ENCODE data around the gene C19orf73.

GRCh38 chr19:49155005-49155819, 36.3 kb upstream of the C19orf73 start, which contains the start of gene HRC:
- TF ChIP-seq, protein P1, sequence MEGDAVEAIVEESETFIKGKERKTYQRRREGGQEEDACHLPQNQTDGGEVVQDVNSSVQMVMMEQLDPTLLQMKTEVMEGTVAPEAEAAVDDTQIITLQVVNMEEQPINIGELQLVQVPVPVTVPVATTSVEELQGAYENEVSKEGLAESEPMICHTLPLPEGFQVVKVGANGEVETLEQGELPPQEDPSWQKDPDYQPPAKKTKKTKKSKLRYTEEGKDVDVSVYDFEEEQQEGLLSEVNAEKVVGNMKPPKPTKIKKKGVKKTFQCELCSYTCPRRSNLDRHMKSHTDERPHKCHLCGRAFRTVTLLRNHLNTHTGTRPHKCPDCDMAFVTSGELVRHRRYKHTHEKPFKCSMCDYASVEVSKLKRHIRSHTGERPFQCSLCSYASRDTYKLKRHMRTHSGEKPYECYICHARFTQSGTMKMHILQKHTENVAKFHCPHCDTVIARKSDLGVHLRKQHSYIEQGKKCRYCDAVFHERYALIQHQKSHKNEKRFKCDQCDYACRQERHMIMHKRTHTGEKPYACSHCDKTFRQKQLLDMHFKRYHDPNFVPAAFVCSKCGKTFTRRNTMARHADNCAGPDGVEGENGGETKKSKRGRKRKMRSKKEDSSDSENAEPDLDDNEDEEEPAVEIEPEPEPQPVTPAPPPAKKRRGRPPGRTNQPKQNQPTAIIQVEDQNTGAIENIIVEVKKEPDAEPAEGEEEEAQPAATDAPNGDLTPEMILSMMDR (IDR thresholded peaks at IDR 0.05): no peak
- TF ChIP-seq POLR2AphosphoS5 (IDR thresholded peaks at IDR 0.05) (no peak), POLR2A (IDR thresholded peaks at IDR 0.05) (no peak), EP300 (IDR thresholded peaks at IDR 0.05) (no peak)
